Central memory CD8-positive, alpha-beta T cell (primary cell): ENCODE measurements around the gene EEA1.

Experiments used
- ATAC-seq: fragments of 150-1000 bp; cut with Tn5 transposase; replicated peaks from 2 replicates; pipeline ENCODE4 v1.10.0; 2022; ENCODE audit warnings: mild to moderate bottlenecking, moderate FRiP score, moderate number of reproducible peaks; ENCODE audit not compliant: poor library complexity, severe bottlenecking; ENCODE audit errors: extremely low read depth
- DNase-seq, 2 donors: peaks; one replicate each; pipeline ENCODE4 v3.0.0; 2021; ENCODE audit warnings: low spot score in 2 of 2
- H3K27ac Mint-ChIP-seq: one replicate; pipeline ENCODE4 v1.8.0; 2022; ENCODE audit warnings: low read depth, mild to moderate bottlenecking, moderate library complexity, mixed read lengths
- H3K27me3 Mint-ChIP-seq: one replicate; pipeline ENCODE4 v1.8.0; 2022; ENCODE audit warnings: mixed read lengths
- H3K36me3 Mint-ChIP-seq: one replicate; pipeline ENCODE4 v1.8.0; 2022; ENCODE audit warnings: mild to moderate bottlenecking, moderate library complexity, mixed read lengths; ENCODE audit not compliant: insufficient read depth
- H3K4me1 Mint-ChIP-seq: one replicate; pipeline ENCODE4 v1.8.0; 2022; ENCODE audit warnings: mixed read lengths
- H3K4me3 Mint-ChIP-seq: one replicate; pipeline ENCODE4 v1.8.0; 2022; ENCODE audit warnings: mild to moderate bottlenecking, moderate library complexity, mixed read lengths
- H3K9me3 Mint-ChIP-seq: one replicate; pipeline ENCODE4 v1.8.0; 2022; ENCODE audit warnings: mixed read lengths

Gene EEA1

DNA sequence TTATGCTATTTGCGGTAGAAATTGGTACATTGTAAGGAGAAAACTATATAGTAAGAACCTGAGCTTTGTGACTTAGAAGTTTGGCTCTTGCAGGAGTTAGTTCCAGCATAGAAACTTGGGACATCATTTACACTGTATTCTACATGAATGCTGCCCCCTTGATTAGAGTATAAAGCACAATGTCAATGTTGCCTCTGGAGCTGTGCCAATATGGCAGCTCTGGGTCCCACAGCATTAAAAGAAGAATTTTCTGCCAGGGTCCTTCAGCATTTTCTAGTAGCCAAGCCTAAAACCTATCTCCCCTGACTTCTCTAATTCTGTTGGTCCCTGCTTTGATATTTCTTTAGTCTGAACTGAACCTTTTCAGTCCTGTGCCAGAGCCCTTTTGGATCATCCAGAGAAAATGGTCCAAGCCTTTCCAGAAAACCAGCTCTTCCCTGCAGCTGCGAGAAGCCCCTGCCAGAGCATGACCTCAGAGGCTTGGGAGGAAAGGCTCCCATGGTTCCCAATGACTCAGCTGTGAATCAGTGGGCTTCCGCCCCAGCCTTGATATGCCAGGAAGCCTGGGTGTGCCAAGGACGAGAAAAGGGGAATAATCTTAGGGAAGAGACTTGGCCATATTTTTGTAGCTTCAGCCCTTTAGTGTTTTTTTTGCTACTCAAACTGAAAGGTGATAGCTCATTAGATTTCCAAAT lies 183.1 kb downstream of the EEA1 start:
- Mint-ChIP-seq H3K4me3 (no peak overlapping the region), H3K27ac (no peak overlapping the region), H3K36me3 (peaks cover 3% of the 10 kb centered on the region), H3K4me1 (no peaks in the 10 kb centered on the region), H3K9me3 (no peaks in the 10 kb centered on the region), H3K27me3 (peaks cover 39% of the 10 kb centered on the region)
- ATAC-seq (no peak), DNase-seq (no peak)

DNA sequence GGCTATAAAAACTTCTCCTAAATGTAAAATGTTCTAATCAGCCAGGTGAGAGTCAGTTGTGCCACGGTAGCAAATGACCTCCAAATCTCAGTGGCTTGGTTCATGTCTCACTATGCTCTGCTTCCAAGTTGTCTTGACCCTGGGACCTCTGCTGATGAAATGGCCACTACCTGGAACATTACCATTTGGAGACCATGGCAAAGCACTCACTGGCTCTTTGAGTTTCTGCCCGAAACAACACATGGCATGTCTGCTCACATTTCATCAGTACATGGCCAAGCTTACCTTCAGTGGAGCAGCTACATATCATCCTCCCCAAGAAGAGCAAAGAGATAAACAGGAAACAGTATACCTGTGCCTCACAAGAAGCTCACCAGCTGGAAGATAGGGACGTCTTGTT lies 186.1 kb downstream of the EEA1 start:
- H3K27ac Mint-ChIP-seq, result no peak overlapping the region
- no peak for DNase-seq
- peaks cover 33% of the 10 kb centered on the region for H3K27me3 Mint-ChIP-seq

DNA sequence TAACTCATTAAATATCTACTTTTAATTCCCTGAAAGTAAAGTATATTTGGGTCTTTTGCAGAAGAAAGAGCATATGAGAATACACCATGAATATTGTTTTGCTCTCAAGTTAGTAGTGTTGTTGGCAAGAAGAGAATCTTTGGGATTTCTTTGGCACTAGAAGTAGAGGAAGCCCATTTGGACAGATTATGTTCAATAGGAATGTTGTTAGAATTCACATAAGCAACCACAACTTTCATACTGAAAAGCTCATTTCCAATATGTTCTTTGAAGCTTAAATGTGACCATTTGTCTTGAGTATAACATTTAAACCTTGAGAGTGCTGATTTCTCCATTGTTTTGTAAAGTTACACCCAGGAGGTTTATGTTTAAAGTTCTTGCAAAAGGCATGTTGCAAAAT lies 188.7 kb downstream of the EEA1 start:
- Mint-ChIP-seq H3K27me3 (peaks cover 52% of the 10 kb centered on the region), H3K27ac (no peak overlapping the region), H3K4me3 (no peak overlapping the region), H3K9me3 (no peaks in the 10 kb centered on the region), H3K36me3 (peaks cover 3% of the 10 kb centered on the region), H3K4me1 (no peaks in the 10 kb centered on the region)
- ATAC-seq (no peak), DNase-seq (no peak)

More for the DNA sequence above, 186.1 kb downstream of the EEA1 start:
- ATAC-seq, result no peak
- Mint-ChIP-seq H3K4me3 (no peak overlapping the region), H3K9me3 (no peaks in the 10 kb centered on the region), H3K4me1 (no peaks in the 10 kb centered on the region), H3K36me3 (peaks cover 3% of the 10 kb centered on the region)

DNA sequence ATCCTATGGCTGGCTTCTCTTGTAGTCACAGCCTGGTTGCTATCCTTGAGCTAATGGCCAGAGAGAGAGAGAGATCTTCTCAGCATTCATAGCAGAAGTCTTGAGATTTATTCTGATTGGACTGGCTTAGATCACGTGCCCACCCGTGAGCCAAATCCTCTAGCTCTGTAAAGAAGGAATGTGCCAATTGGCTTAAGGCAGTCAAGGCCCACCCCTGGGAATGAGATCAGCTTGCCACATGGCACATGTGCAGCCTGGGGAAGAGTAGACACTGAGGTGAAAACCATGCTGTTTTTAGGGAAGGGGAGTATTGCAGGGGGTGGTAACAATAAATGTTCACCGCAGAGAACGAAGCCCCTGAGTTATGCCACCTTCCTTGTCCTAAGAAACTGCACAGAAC lies 190.0 kb downstream of the EEA1 start:
- H3K4me1 Mint-ChIP-seq, result no peaks in the 10 kb centered on the region
- no peak overlapping the region for H3K4me3 Mint-ChIP-seq
- no peak overlapping the region for H3K27ac Mint-ChIP-seq
- peaks cover 3% of the 10 kb centered on the region for H3K36me3 Mint-ChIP-seq
- DNase-seq (no peak), ATAC-seq (no peak)
- no peaks in the 10 kb centered on the region for H3K9me3 Mint-ChIP-seq
- peaks cover 61% of the 10 kb centered on the region for H3K27me3 Mint-ChIP-seq

DNA sequence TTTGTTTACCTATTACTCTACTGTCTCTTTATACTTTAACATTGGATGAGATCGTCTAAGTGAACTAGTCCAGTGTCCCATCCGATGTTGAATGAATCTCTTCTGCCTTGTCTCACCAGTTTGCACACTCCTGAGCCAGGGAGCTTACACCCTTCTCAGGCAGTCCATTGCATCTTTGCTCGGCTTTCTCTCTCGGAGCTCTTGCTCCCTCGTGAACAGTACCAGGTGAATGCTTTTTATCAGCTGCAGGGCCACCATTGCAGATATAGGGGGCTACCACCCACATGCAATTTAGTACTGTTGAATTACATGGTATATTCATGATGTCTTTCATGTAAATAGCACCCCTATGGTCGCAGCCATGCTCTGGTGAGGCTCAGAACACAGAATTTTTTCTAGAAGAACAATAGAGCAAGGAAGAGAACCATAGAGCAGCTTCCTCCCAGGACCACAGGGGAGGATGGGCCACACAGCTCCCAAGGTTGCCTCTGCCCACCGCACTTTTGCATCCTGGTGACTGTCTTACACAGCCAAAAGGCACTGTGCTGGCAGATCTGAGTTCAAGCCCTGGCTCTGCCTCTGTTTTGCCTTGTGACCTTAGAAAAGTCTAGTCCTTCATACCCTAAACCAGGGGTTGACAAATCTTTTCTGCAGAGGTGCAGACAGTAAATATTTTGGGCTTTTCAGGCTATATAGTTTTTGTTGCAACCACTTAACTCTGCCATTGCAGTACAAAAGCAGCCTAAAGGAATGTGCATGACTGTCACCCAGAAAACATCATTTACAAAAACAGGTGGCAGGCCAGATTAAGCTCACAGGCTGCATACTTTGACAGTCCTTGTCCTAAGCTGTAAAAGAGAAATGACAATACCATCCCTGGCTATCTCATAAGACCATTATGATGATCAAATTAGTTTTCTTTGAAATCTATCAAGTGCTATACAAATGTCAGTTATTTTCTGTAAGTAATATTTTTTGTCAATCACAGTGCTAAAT lies 190.9 kb downstream of the EEA1 start:
- Mint-ChIP-seq H3K27ac (peak overlapping the region; percentile 83), H3K36me3 (peaks cover 3% of the 10 kb centered on the region), H3K27me3 (peaks cover 57% of the 10 kb centered on the region), H3K9me3 (no peaks in the 10 kb centered on the region), H3K4me3 (no peak overlapping the region), H3K4me1 (no peaks in the 10 kb centered on the region)
- DNase-seq, result no peak
- no peak for ATAC-seq

DNA sequence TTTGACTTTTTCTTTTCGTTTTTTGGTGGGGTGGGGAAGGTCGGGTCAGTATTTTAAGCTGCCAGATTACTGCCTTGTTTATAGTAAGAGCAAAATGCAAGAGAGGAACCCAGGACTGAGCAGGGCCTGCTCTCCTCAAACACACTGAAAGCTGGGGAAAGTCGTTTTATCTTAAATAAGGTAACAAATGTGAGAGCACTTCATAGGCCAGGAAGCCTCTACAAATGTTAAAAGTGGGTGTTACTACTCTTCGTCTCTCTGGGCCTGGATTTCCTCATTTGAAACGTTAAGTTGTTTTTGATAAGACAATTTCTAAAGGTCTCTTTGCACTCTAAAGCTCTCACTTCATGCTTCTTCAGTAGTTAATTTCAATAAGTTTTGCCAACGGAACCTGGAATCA lies 192.5 kb downstream of the EEA1 start:
- Mint-ChIP-seq H3K9me3 (no peaks in the 10 kb centered on the region), H3K4me1 (no peaks in the 10 kb centered on the region), H3K27me3 (peaks cover 49% of the 10 kb centered on the region), H3K4me3 (no peak overlapping the region), H3K36me3 (peaks cover 3% of the 10 kb centered on the region), H3K27ac (no peak overlapping the region)
- ATAC-seq, result no peak
- no peak for DNase-seq

DNA sequence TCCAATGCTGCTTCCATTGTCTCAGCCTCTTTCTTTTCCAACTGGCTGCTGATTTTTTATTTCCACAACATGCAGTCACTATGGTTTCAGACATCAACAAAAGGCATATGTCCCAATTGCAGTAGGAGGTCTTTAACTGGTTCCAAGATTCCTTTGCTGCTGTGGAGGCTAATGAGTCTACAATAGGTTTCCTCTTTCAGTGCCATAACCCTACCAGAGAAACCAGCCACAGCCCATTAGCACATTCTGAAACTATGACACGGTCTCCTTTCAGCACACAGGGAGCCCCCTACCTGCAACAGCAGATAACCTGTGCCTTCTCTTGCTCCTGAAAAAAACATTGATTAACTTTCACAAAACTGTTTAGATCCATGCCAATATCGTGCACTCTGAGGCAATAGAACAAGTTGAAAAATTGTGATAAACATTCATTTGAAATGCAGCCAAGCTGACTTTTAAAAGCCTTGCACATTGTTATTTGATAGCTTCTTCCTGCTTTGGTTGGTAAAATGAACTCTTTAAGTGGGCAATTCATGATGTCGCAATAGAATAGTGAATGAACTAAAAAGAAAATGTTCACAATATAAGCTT lies 193.9 kb downstream of the EEA1 start:
- DNase-seq, result no peak

DNA sequence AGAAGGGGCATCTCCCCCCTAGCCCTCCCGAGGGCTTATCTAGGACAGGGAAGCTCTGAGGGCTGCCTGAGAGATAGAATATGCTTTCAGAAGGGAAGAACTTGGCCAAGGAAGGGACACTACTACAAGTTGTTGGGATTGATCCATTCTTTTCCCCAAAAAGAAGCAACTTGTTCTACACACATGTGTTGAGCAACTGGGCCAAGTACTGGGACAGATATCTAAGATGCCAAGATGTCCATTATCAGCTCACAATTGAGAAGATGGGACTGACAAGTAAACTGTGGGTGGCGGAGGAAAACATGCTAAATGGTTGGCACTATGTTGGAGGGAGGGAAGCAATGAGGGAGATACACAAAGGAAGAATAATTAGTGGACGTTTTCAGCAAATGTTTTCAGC lies 195.4 kb downstream of the EEA1 start:
- no peak overlapping the region for H3K4me3 Mint-ChIP-seq
- ATAC-seq (no peak), DNase-seq (no peak)
- no peaks in the 10 kb centered on the region for H3K36me3 Mint-ChIP-seq
- H3K27ac Mint-ChIP-seq, result no peak overlapping the region
- H3K4me1 Mint-ChIP-seq, result no peaks in the 10 kb centered on the region
- H3K9me3 Mint-ChIP-seq, result no peaks in the 10 kb centered on the region
- H3K27me3 Mint-ChIP-seq, result peaks cover 45% of the 10 kb centered on the region

More for the DNA sequence above, 193.9 kb downstream of the EEA1 start:
- Mint-ChIP-seq H3K36me3 (no peaks in the 10 kb centered on the region), H3K27ac (no peak overlapping the region), H3K27me3 (peaks cover 45% of the 10 kb centered on the region), H3K4me3 (no peak overlapping the region), H3K9me3 (no peaks in the 10 kb centered on the region), H3K4me1 (no peaks in the 10 kb centered on the region)
- ATAC-seq, result no peak

DNA sequence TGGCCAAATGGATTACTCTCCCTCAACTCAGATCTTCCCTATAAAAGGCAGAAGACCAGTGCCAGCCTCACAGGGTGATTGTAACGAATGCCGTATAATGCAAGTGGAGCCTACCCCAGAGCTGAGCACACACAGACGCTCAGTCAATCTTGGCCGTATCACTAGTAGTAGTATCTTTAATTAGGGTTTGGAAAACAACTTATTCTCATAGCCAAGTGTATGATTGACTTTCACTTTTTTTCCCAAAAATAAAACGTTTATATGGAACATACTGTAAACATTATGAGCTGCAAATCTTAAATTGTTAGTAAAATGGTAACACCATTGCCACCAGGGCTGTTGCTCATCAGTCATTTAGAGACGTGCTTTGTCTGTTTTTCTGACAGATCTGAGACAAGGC lies 195.9 kb downstream of the EEA1 start:
- Mint-ChIP-seq H3K4me3 (no peak overlapping the region), H3K36me3 (no peaks in the 10 kb centered on the region), H3K27me3 (peaks cover 45% of the 10 kb centered on the region), H3K27ac (no peak overlapping the region), H3K9me3 (no peaks in the 10 kb centered on the region), H3K4me1 (no peaks in the 10 kb centered on the region)
- ATAC-seq (no peak), DNase-seq (no peak)

DNA sequence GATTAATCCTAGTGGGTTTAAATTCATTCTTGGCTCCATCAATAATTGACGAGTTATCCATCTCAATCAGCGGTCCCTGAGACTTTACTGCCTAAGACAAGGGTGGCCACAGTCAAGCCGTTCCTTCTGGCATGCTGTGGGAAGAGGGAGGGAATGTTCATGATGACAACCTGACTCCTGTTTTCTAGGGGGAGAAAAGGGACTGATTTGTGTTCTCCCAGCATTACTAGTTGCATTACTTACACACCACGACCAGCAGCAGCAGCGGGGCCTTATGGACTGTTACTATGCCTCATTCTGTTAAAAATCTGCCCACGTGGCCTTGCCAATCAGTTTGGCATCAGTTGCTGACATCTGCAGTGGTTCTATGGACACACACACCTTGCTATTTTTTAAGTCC lies 196.4 kb downstream of the EEA1 start:
- no peaks in the 10 kb centered on the region for H3K4me1 Mint-ChIP-seq
- no peaks in the 10 kb centered on the region for H3K36me3 Mint-ChIP-seq
- no peak for ATAC-seq
- peaks cover 40% of the 10 kb centered on the region for H3K27me3 Mint-ChIP-seq
- no peaks in the 10 kb centered on the region for H3K9me3 Mint-ChIP-seq
- H3K4me3 Mint-ChIP-seq, result no peak overlapping the region
- no peak for DNase-seq
- no peak overlapping the region for H3K27ac Mint-ChIP-seq

DNA sequence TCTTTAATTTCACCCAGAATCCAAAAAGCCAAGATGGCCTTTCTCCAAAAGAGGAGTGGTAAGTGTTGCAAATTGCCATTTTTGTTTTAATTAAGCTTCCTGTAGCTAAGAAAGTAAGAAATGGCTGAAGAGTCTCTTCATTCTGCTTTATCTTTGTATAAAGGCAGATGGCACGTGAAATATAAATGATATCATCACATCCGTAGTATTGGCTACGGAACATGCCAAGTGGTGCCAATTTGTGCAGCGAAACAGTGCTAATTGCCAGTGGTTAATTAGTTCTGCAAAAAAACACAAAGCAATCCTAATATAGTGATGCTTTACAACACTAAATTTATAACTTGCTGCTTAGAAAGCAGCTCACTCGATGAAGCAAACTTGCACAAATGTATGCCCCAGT lies 196.9 kb downstream of the EEA1 start:
- peaks cover 35% of the 10 kb centered on the region for H3K27me3 Mint-ChIP-seq

DNA sequence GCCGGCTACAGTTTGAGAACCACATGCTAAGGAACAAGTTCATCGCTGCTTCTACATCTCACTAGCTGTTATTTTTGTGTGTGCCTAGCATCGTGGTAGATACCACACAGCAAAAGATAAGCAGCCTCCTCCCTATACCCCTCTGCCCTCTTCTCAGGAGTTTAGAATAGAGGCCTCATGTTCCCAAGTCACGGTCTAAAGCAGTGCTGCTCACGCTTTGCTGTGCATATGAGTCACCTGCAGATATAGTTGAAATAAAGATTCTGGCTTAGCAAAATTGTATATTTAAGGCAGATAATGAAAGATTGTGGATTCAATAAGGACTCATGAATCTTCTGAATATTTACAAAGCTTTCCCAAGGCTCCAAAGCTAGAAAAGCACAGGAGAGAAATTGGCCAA lies 198.3 kb downstream of the EEA1 start:
- peaks cover 25% of the 10 kb centered on the region for H3K27me3 Mint-ChIP-seq
- no peaks in the 10 kb centered on the region for H3K4me1 Mint-ChIP-seq
- no peak for DNase-seq
- no peak overlapping the region for H3K27ac Mint-ChIP-seq
- no peak overlapping the region for H3K4me3 Mint-ChIP-seq
- no peak for ATAC-seq
- no peaks in the 10 kb centered on the region for H3K9me3 Mint-ChIP-seq
- no peaks in the 10 kb centered on the region for H3K36me3 Mint-ChIP-seq

More for the DNA sequence above, 196.9 kb downstream of the EEA1 start:
- H3K4me1 Mint-ChIP-seq, result no peaks in the 10 kb centered on the region
- no peak overlapping the region for H3K27ac Mint-ChIP-seq
- ATAC-seq (no peak), DNase-seq (no peak)
- H3K9me3 Mint-ChIP-seq, result no peaks in the 10 kb centered on the region
- H3K36me3 Mint-ChIP-seq, result no peaks in the 10 kb centered on the region
- no peak overlapping the region for H3K4me3 Mint-ChIP-seq
